SK-N-SH (cell line): ENCODE measurements around the gene GRK3. TPM values are rescaled to one million over a fixed set of nuclear protein-coding genes. Genes with fewer than 3 reads are reported as not detected.

Experiments
- CTCF ChIA-PET: fragments of 300-600, 350-600 bp; formaldehyde crosslinking; extraction: SDS; loops from one replicate; lab custom pipeline; 2021; lab: Yijun Ruan, JAX
- POLR2A ChIA-PET: fragments of 350-600 bp; sonication (Branson Sonifier 250); formaldehyde crosslinking; extraction: SDS; loops from one replicate; lab custom pipeline; 2020; ENCODE audit warnings: antibody characterized with exemption, inconsistent platforms; lab: Yijun Ruan, JAX
- DNase-seq: peaks from one replicate; pipeline ENCODE4 v3.0.0; 2012
- H2AFZ ChIP-seq: fragments of 200-600 bp; sonication (generic); 2 replicates; pipeline ENCODE4 v1.8.1; 2016; ENCODE audit warnings: antibody characterized with exemption, mild to moderate bottlenecking, low read depth
- H3F3A ChIP-seq: fragments of 200-600 bp; sonication (generic); replicated peaks from 2 replicates; pipeline ENCODE3; 2016; ENCODE audit warnings: antibody characterized with exemption, mild to moderate bottlenecking; ENCODE audit not compliant: insufficient read depth
- H3K27ac ChIP-seq, 2 experiments: fragments of 200-500 bp in 1 of 2; fragments of 200-600 bp in 1 of 2; sonication (Bioruptor generic) in 1 of 2; sonication (generic), shearing (Covaris generic) in 1 of 2; 2 replicates each; pipeline versions ENCODE4 v1.5.1 to v1.6.1; 2014 to 2016; ENCODE audit warnings: low read depth in 2 of 2, inconsistent platforms in 1 of 2, low read length in 1 of 2, mild to moderate bottlenecking in 1 of 2, mixed read lengths in 1 of 2
- H3K27me3 ChIP-seq: fragments of 200-600 bp; sonication (generic), shearing (Covaris generic); 2 replicates; pipeline ENCODE4 v1.6.1; 2016; ENCODE audit warnings: mixed run types; ENCODE audit not compliant: insufficient read depth
- H3K36me3 ChIP-seq, 2 experiments: fragments of 200-500 bp in 1 of 2; fragments of 200-600 bp in 1 of 2; sonication (Bioruptor generic) in 1 of 2; sonication (generic) in 1 of 2; replicated peaks in 1 of 2; 2 replicates each; pipeline versions ENCODE3 to v1.5.1; 2014 to 2016; ENCODE audit warnings: low read length in 1 of 2, mild to moderate bottlenecking in 1 of 2; ENCODE audit not compliant: insufficient read depth in 2 of 2, control insufficient read depth in 1 of 2
- H3K4me1 ChIP-seq, 2 experiments: fragments of 200-500 bp in 1 of 2; fragments of 200-600 bp in 1 of 2; sonication (Bioruptor generic) in 1 of 2; sonication (generic), shearing (Covaris generic) in 1 of 2; 2 replicates each; pipeline versions ENCODE4 v1.5.1 to v1.6.1; 2014 to 2016; ENCODE audit warnings: low read depth in 1 of 2, low read length in 1 of 2, mixed run types in 1 of 2; ENCODE audit not compliant: insufficient read depth in 2 of 2, control insufficient read depth in 1 of 2
- H3K4me2 ChIP-seq: fragments of 200-600 bp; sonication (generic), shearing (Covaris generic); 2 replicates; pipeline ENCODE4 v1.6.1; 2017; ENCODE audit warnings: mixed run types
- H3K4me3 ChIP-seq, 2 experiments: fragments of 200-500 bp in 1 of 2; fragments of 200-600 bp in 1 of 2; sonication (Bioruptor generic) in 1 of 2; sonication (generic), shearing (Covaris generic) in 1 of 2; 2 replicates each; pipeline versions ENCODE4 v1.5.1 to v1.8.1; 2014 to 2016; ENCODE audit warnings: low read depth in 2 of 2, inconsistent platforms in 1 of 2, low read length in 1 of 2, mild to moderate bottlenecking in 1 of 2, mixed read lengths in 1 of 2, moderate library complexity in 1 of 2
- H3K79me2 ChIP-seq: fragments of 200-600 bp; sonication (generic); 2 replicates; pipeline ENCODE4 v1.8.1; 2017; ENCODE audit warnings: mild to moderate bottlenecking; ENCODE audit not compliant: insufficient read depth
- H3K9ac ChIP-seq: fragments of 200-600 bp; sonication (generic); 2 replicates; pipeline ENCODE4 v1.6.1; 2017; ENCODE audit warnings: mixed run types
- H3K9me2 ChIP-seq: fragments of 200-600 bp; sonication (generic); 2 replicates; pipeline ENCODE4 v1.6.1; 2017; ENCODE audit warnings: mixed run types
- H3K9me3 ChIP-seq: fragments of 200-600 bp; sonication (generic); 2 replicates; pipeline ENCODE4 v1.6.1; 2017; ENCODE audit warnings: mixed run types, mild to moderate bottlenecking, moderate library complexity
- H4K20me1 ChIP-seq: fragments of 200-600 bp; sonication (generic); 2 replicates; pipeline ENCODE4 v1.6.1; 2017; ENCODE audit warnings: mild to moderate bottlenecking, mixed run types; ENCODE audit not compliant: insufficient read depth
- CHD2 ChIP-seq: fragments of 150-350 bp; IDR thresholded peaks from 2 replicates; pipeline ENCODE4 v1.6.1; 2018; ENCODE audit warnings: low read length; ENCODE audit not compliant: partially characterized antibody
- ELF1 ChIP-seq: IDR thresholded peaks from 2 replicates; pipeline ENCODE4 v1.4.0; 2012
- FOSL2 ChIP-seq: IDR thresholded peaks from 2 replicates; pipeline ENCODE4 v1.4.0; 2012; ENCODE audit warnings: low read depth, mild to moderate bottlenecking, moderate library complexity, borderline replicate concordance
- FOXJ3 ChIP-seq: sonication (generic); formaldehyde crosslinking; IDR thresholded peaks from 2 replicates; pipeline ENCODE4 v1.5.1; 2020; ENCODE audit warnings: mild to moderate bottlenecking, missing genetic modification reagents
- FOXM1 ChIP-seq: IDR thresholded peaks from 2 replicates; pipeline ENCODE4 v1.4.0; 2012; ENCODE audit warnings: low read depth, mild to moderate bottlenecking
- GABPA ChIP-seq: IDR thresholded peaks from 2 replicates; pipeline ENCODE4 v1.4.0; 2012; ENCODE audit warnings: low read depth, mild to moderate bottlenecking
- GATA2 ChIP-seq: sonication (generic); formaldehyde crosslinking; IDR thresholded peaks from 2 replicates; pipeline ENCODE4 v1.5.0; 2020; ENCODE audit warnings: mild to moderate bottlenecking, missing genetic modification reagents
- MEF2A ChIP-seq: IDR thresholded peaks from 2 replicates; pipeline ENCODE4 v1.4.0; 2012; ENCODE audit warnings: low read depth, borderline replicate concordance
- MXI1 ChIP-seq: IDR thresholded peaks from 2 replicates; pipeline ENCODE4 v1.6.1; 2012; ENCODE audit warnings: mild to moderate bottlenecking, low read depth, low read length, improper control_type of control experiment
- NRF1 ChIP-seq: IDR thresholded peaks from 2 replicates; pipeline ENCODE4 v1.6.1; 2012; ENCODE audit warnings: low read depth, mild to moderate bottlenecking, low read length
- POLR2AphosphoS5 ChIP-seq: IDR thresholded peaks from 2 replicates; pipeline ENCODE4 v1.6.1; 2012; ENCODE audit warnings: low read depth, low read length
- RAD21 ChIP-seq: IDR thresholded peaks from 2 replicates; pipeline ENCODE4 v1.6.1; 2012; ENCODE audit warnings: mild to moderate bottlenecking, low read length
- RCOR1 ChIP-seq: fragments of 150-350 bp; IDR thresholded peaks from 2 replicates; pipeline ENCODE4 v1.6.1; 2017; ENCODE audit warnings: antibody characterized with exemption, low read length
- REST ChIP-seq: IDR thresholded peaks from 2 replicates; pipeline ENCODE4 v1.6.1; 2012; ENCODE audit warnings: mild to moderate bottlenecking, low read depth, low read length, moderate library complexity
- RFX5 ChIP-seq: IDR thresholded peaks from 2 replicates; pipeline ENCODE4 v1.6.1; 2012; ENCODE audit warnings: mild to moderate bottlenecking, improper control_type of control experiment, low read length
- SIN3A ChIP-seq: IDR thresholded peaks from 2 replicates; pipeline ENCODE4 v1.6.1; 2012; ENCODE audit warnings: low read depth, mild to moderate bottlenecking, low read length, moderate library complexity, borderline replicate concordance
- SMC3 ChIP-seq: IDR thresholded peaks from 2 replicates; pipeline ENCODE4 v1.6.1; 2012; ENCODE audit warnings: low read depth, low read length, improper control_type of control experiment
- TAF1 ChIP-seq: IDR thresholded peaks from 2 replicates; pipeline ENCODE4 v1.6.1; 2012; ENCODE audit warnings: low read depth, mild to moderate bottlenecking, low read length, moderate library complexity, borderline replicate concordance
- TCF12 ChIP-seq: IDR thresholded peaks from 2 replicates; pipeline ENCODE4 v1.4.0; 2012
- USF2 ChIP-seq: fragments of 150-350 bp; IDR thresholded peaks from 2 replicates; pipeline ENCODE4 v1.6.1; 2017; ENCODE audit warnings: antibody characterized with exemption, low read length, low read depth, borderline replicate concordance
- YY1 ChIP-seq: IDR thresholded peaks from 2 replicates; pipeline ENCODE4 v1.4.0; 2012; ENCODE audit warnings: low read depth, mild to moderate bottlenecking
- ZBTB33 ChIP-seq: IDR thresholded peaks from 2 replicates; pipeline ENCODE4 v1.4.0; 2012; ENCODE audit warnings: low read depth, borderline replicate concordance
- WGBS: methylation state at CpG from one replicate; pipeline ENCODE4 v1.1.6; 2017; ENCODE audit warnings: low lambda C conversion rate; 5-methylcytosine and 5-hydroxymethylcytosine counted together
- polyA plus RNA-seq, 3 experiments: library from polyadenylated mRNA; depleted of rRNA; stranded (reverse); fragments of >200 nt; gene quantifications; 2 replicates each; pipeline ENCODE4 v1.2.3, GENCODE V29; 2012

GRK3 gene
- polyA plus RNA-seq, 1 of the 3 experiments (the other 2 are of a cell fraction) = 1.3 TPM

- WGBS = 63% methylated on average over 2 of the region's 2 CpGs
- H3K79me2 ChIP-seq = no peaks in the 10 kb centered on the region
- POLR2A ChIA-PET = no interaction called here
- peaks cover 14% of the 10 kb centered on the region for H3F3A ChIP-seq
- no peaks in the 10 kb centered on the region for H3K27me3 ChIP-seq
- no peak for TF ChIP-seq RAD21
- no peak for TF ChIP-seq REST
- no peak for TF ChIP-seq FOXM1
- TF ChIP-seq SMC3 = no peak
- TF ChIP-seq MXI1 = no peak
- TF ChIP-seq YY1 = no peak
- TF ChIP-seq NRF1 = no peak
- TF ChIP-seq CHD2 = no peak
- TF ChIP-seq FOXJ3 = no peak
- no peak for TF ChIP-seq POLR2AphosphoS5
- TF ChIP-seq RCOR1 = no peak
- no peak for TF ChIP-seq MEF2A
- TF ChIP-seq GATA2 (CRISPR knock-in tag) = no peak
- TF ChIP-seq FOSL2 = no peak
- TF ChIP-seq, all 33 proteins: peak for 0
- H3K9me3 ChIP-seq = no peaks in the 10 kb centered on the region
- no peak overlapping the region for H2AFZ ChIP-seq
- no peaks in the 10 kb centered on the region for H3K36me3 ChIP-seq
- no peaks in the 10 kb centered on the region for H3K9me2 ChIP-seq
- H3K9ac ChIP-seq = no peak overlapping the region
- no peak overlapping the region for H3K4me3 ChIP-seq
- H3K4me2 ChIP-seq = no peak overlapping the region
- peaks cover 12 to 46% of the 10 kb centered on the region in 2 experiments; a peak in 3 of 4 replicates for H3K4me1 ChIP-seq
- CTCF ChIA-PET = interaction anchor here (1.9 to 4.7 kb wide), 2 partner anchors 12 to 24 kb away, joined by 4 to 20 read pairs; no protein-coding TSS in a partner anchor
- DNase-seq = no peak
- no peaks in the 10 kb centered on the region for H4K20me1 ChIP-seq
- peak overlapping the region in 1 of 2 experiments; percentile 97; a peak in 3 of 4 replicates for H3K27ac ChIP-seq
These were observed 184.2 kb downstream of the GRK3 start for GRCh38 chr22:25748704-25749103.

- H3K36me3 ChIP-seq = no peaks in the 10 kb centered on the region
- WGBS = 90% methylated on average over 9 of the region's 10 CpGs
- no peak overlapping the region for H2AFZ ChIP-seq
- no peaks in the 10 kb centered on the region for H3K9me3 ChIP-seq
- H4K20me1 ChIP-seq = no peaks in the 10 kb centered on the region
- no peaks in the 10 kb centered on the region for H3K9me2 ChIP-seq
- no peak for DNase-seq
- H3F3A ChIP-seq = peaks cover 14% of the 10 kb centered on the region
- ChIA-PET CTCF (interaction anchor here (1.1 to 4.7 kb wide), 6 partner anchors 11 to 514 kb away, joined by 3 to 20 read pairs (median 4); no protein-coding TSS in a partner anchor), POLR2A (no interaction called here)
- H3K27me3 ChIP-seq = no peaks in the 10 kb centered on the region
- H3K4me2 ChIP-seq = no peak overlapping the region
- H3K79me2 ChIP-seq = no peaks in the 10 kb centered on the region
- peaks cover 12 to 46% of the 10 kb centered on the region in 2 experiments; a peak in 3 of 4 replicates for H3K4me1 ChIP-seq
- H3K9ac ChIP-seq = no peak overlapping the region
- H3K27ac ChIP-seq = no peak overlapping the region
- no peak overlapping the region for H3K4me3 ChIP-seq
- TF ChIP-seq TAF1 (no peak), FOXM1 (no peak), RFX5 (no peak), TCF12 (no peak), RCOR1 (no peak), USF2 (no peak), FOXJ3 (no peak), SIN3A (no peak), SMC3 (no peak), CHD2 (no peak), RAD21 (no peak), ELF1 (no peak), MXI1 (no peak), GABPA (no peak), ZBTB33 (no peak), YY1 (no peak)
These were observed 185.1 kb downstream of the GRK3 start for GRCh38 chr22:25749420-25750169.
